ENCODE measurements around the gene AGMO. TPM values are rescaled to one million over a fixed set of nuclear protein-coding genes. Genes with fewer than 3 reads are reported as not detected.

Gene AGMO
- total RNA-seq, 1 experiment from 2014 or later: not detected

GRCh38 chr7:15430191-15430590 lies 131.6 kb downstream of the AGMO start:
- intact Hi-C loops (cut with micrococcal nuclease; ENCODE audit: unreplicated experiment): no loop called here

DNA sequence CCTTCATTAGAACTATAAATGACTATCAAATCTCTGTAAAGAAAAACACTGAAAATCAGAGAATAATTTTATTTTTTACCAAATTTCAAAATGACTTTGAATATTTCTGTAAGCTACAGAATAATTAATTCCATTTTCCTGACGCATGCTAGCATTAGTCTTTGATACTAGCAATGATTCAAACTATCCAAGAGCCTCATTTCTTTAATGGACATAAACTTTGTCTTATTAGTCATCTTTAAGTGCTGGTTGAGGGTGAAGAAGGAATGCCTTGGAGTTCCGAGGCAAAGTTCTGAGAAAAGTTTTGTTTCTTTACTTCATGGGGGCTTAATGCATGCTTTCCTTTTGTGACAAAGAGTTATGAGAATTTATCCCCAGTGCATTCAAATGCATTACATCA lies 137.3 kb downstream of the AGMO start:
- ChIA-PET CTCF (interaction anchor here (0.7 kb wide), 1 partner anchor 534 kb away, joined by 3 read pairs; no protein-coding TSS in a partner anchor), POLR2A (no interaction called here)
- Histone ChIP-seq H3K4me3 (ENCODE audit: low read depth in 2 of 2, low read length in 2 of 2) (no peak overlapping the region), H3K9me3 (ENCODE audit: control insufficient read depth, insufficient read depth, low read depth, low read length) (no peaks in the 10 kb centered on the region), H3K27ac (ENCODE audit: low read length) (no peak overlapping the region), H3K36me3 (ENCODE audit: control insufficient read depth, insufficient read depth, low read length) (no peaks in the 10 kb centered on the region), H3K27me3 (ENCODE audit: control insufficient read depth, insufficient read depth, low read length) (no peaks in the 10 kb centered on the region), H3K4me1 (ENCODE audit: control insufficient read depth, insufficient read depth, low read length) (no peaks in the 10 kb centered on the region)
- DNase-seq (ENCODE audit: low read depth, low spot score): no peak
- TF ChIP-seq, protein P1, sequence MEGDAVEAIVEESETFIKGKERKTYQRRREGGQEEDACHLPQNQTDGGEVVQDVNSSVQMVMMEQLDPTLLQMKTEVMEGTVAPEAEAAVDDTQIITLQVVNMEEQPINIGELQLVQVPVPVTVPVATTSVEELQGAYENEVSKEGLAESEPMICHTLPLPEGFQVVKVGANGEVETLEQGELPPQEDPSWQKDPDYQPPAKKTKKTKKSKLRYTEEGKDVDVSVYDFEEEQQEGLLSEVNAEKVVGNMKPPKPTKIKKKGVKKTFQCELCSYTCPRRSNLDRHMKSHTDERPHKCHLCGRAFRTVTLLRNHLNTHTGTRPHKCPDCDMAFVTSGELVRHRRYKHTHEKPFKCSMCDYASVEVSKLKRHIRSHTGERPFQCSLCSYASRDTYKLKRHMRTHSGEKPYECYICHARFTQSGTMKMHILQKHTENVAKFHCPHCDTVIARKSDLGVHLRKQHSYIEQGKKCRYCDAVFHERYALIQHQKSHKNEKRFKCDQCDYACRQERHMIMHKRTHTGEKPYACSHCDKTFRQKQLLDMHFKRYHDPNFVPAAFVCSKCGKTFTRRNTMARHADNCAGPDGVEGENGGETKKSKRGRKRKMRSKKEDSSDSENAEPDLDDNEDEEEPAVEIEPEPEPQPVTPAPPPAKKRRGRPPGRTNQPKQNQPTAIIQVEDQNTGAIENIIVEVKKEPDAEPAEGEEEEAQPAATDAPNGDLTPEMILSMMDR (IDR thresholded peaks at IDR 0.05): no peak
- no peak for TF ChIP-seq REST (IDR thresholded peaks at IDR 0.05; ENCODE audit: insufficient read depth in 1 of 2, low read depth in 2 of 2, low read length in 1 of 2)
- TF ChIP-seq TCF7L2 (IDR thresholded peaks at IDR 0.05; ENCODE audit: low read depth, low read length): no peak
- no peak for TF ChIP-seq SIN3A (IDR thresholded peaks at IDR 0.05; ENCODE audit: borderline replicate concordance, insufficient read depth, low read depth, low read length)
- TF ChIP-seq POLR2AphosphoS5 (IDR thresholded peaks at IDR 0.05; ENCODE audit: low read depth, low read length): no peak
- in situ Hi-C loops (cut with HindIII; ENCODE audit: low pct_unique_long_range_greater_than_20kb, low sequenced_read_pairs) (no loop called here), intact Hi-C loops (cut with micrococcal nuclease; ENCODE audit: unreplicated experiment) (no loop called here)
- no TSS peak for BruUV-seq (replicated peaks)
- no peak for ATAC-seq

More at GRCh38 chr7:15430191-15430590, 131.6 kb downstream of the AGMO start:
- no TSS peak for BruUV-seq (replicated peaks)
- in situ Hi-C loops (cut with HindIII; ENCODE audit: low pct_unique_long_range_greater_than_20kb, low sequenced_read_pairs): no loop called here
- H3K36me3 ChIP-seq (ENCODE audit: control insufficient read depth, insufficient read depth, low read length): no peaks in the 10 kb centered on the region
- ChIA-PET POLR2A (no interaction called here), CTCF (no interaction called here)
- H3K27me3 ChIP-seq (ENCODE audit: control insufficient read depth, insufficient read depth, low read length): no peaks in the 10 kb centered on the region
- ATAC-seq (no peak), DNase-seq (ENCODE audit: low read depth, low spot score) (no peak)
- H3K9me3 ChIP-seq (ENCODE audit: control insufficient read depth, insufficient read depth, low read depth, low read length): no peaks in the 10 kb centered on the region
- H3K4me1 ChIP-seq (ENCODE audit: control insufficient read depth, insufficient read depth, low read length): no peaks in the 10 kb centered on the region
- H3K27ac ChIP-seq (ENCODE audit: low read length): no peak overlapping the region
- no peak overlapping the region for H3K4me3 ChIP-seq (ENCODE audit: low read depth in 2 of 2, low read length in 2 of 2)
- no peak for TF ChIP-seq SIN3A (IDR thresholded peaks at IDR 0.05; ENCODE audit: borderline replicate concordance, insufficient read depth, low read depth, low read length)
- TF ChIP-seq, protein P1 (IDR thresholded peaks at IDR 0.05): no peak
- TF ChIP-seq TCF7L2 (IDR thresholded peaks at IDR 0.05; ENCODE audit: low read depth, low read length): no peak
- TF ChIP-seq REST (IDR thresholded peaks at IDR 0.05; ENCODE audit: insufficient read depth in 1 of 2, low read depth in 2 of 2, low read length in 1 of 2): no peak
- no peak for TF ChIP-seq POLR2AphosphoS5 (IDR thresholded peaks at IDR 0.05; ENCODE audit: low read depth, low read length)

Data from Panc1 (cell line).